SW480 (cell line): ENCODE measurements around the gene ENPP7.

Experiments used
- DNase-seq: peaks from one replicate; pipeline ENCODE4 v3.0.0-alpha.2; 2016; ENCODE audit warnings: low spot score

The ENPP7 gene

DNA sequence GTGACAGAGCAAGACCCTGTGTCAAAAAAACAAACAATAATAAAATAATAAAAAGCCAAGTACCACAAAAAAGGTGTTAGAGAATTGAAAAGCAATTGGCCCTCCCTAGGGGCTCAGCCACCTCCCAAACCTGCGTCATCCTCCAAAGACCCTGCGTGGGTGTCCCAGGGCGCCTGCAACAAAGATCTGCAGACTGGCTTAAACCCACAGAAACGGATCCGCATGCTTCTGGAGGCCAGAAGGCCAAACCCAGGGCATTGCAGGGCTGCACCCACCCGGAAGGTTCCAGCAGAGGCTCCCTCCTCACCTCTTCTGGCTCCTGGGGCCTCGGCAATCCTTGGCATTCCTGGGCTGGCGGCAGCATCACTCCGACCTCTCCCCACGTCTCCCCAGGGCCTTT lies 1.5 kb downstream of the ENPP7 start:
- no peak for DNase-seq

DNA sequence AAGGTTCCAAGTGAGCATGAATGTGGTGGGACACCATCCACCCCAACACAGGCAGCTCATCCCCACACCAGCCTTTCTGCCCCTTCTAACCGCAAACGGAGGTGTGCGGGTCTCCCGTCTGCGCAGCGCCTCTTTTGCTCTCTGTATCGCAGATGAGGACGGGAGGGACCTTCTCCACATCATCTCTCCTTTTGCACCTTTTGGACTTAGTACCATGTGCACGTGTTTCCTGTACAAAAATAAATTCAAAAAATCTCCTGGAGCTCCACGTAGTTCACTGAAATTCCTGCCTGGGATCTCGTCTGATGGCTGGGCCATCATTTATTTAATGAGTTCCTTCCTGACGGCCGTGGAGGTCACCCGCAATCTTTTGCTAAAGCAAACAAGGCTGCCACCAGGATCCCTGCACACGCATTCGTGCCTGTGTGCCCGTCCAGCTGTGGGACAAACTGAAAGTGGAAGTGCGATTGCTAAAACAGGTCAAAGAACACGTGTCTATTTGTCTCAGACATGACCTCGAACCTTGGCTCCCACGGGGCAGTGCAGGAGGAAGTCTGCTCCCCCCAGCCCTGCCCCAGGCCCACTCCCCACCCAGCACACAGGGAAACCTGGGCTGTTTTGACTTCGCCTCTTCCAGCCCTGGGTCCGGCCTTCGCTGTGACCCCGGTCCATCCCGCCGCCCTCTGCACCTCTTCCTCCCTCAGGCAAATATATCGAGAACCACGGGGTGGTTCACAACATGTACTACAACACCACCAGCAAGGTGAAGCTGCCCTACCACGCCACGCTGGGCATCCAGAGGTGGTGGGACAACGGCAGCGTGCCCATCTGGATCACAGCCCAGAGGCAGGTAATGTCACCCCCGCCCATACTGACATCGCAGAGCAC lies 2.3 kb downstream of the ENPP7 start:
- no peak for DNase-seq

- no peak for DNase-seq
These were observed 2.9 kb downstream of the ENPP7 start for GRCh38 chr17:79733692-79734070.

DNA sequence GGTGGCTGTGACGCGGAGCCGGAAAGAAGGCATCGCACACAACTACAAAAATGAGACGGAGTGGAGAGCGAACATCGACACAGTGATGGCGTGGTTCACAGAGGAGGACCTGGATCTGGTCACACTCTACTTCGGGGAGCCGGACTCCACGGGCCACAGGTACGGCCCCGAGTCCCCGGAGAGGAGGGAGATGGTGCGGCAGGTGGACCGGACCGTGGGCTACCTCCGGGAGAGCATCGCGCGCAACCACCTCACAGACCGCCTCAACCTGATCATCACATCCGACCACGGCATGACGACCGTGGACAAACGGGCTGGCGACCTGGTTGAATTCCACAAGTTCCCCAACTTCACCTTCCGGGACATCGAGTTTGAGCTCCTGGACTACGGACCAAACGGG lies 4.4 kb downstream of the ENPP7 start:
- no peak for DNase-seq

- DNase-seq, result no peak
These were observed 6.5 kb downstream of the ENPP7 start for GRCh38 chr17:79737046-79737921.

DNA sequence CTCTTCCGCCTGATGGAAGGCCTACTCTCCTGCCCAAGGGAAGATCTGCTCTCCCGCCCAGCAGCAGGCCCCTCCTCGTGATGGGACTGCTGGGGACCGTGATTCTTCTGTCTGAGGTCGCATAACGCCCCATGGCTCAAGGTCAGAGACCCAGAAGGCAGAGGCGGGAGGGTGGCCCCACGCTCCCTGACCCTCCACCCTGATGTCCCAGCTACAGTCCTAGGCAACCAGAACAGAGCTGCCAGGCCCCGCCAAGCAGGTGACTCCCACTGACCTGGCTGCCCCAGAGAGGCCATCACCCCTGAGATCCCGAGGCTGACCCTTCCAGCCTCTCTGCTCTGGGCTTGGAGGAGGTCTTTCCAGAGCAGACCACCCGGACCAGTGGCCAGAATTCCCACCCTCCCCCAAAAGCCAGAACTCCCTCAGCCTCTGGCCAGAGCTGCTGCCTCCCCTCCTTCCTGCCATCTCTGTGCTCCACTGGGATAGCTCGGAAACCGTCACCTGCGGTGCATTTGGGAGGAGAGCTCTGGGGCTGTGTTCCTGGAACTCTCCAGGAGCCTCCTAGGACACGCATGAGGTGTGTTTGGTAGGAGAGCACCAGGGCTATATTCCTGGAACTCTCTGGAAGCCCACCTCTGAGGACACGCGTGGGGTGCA lies 7.3 kb downstream of the ENPP7 start:
- no peak for DNase-seq

- DNase-seq, result no peak
These were observed 7.9 kb downstream of the ENPP7 start for GRCh38 chr17:79738643-79739042.

DNA sequence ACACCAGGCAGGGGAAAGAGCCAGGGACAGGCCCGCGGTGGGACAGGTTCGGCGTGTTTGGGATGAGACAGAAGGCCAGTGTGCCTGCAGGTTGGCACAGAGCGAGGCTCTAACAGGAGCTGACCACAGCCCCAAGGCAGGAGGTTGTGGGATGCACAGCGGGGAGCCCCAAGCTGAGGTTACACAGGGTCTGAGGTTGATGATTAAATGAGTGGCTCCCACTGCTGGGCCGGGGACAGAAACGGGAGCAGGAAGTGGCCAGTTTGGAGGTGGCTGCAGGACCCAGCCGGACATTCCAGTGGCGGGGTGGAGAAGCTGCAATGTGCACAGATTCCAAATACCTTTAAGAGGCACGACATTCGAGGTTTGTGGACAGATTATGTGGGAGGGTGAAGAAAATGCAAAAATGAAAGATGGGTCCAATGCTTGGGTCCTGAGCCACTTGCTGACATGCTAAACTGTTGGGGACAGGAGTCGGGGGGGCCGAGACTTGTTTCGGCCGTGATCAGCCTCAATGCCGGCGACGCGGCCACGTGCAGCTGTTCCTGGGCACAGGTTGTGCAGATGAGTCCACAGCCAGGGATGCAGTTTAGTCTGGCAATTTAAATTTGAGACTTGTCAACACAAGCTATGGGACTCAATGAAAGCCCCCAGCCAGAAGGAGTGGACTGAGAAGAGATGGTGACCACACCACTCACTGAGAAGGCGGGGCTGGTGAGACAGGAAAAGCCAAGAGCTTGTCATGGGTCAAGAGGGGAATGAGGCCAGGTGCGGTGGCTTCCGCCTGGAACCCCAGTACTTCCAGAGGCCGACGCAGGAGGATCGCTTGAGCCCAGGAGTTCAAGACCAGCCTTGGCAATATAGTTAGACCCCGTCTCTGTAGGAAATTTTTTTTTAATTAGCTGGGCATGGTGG lies 8.7 kb downstream of the ENPP7 start:
- peak; percentile 85 for DNase-seq

- no peak for DNase-seq
These were observed 9.7 kb downstream of the ENPP7 start for GRCh38 chr17:79740413-79740812.

DNA sequence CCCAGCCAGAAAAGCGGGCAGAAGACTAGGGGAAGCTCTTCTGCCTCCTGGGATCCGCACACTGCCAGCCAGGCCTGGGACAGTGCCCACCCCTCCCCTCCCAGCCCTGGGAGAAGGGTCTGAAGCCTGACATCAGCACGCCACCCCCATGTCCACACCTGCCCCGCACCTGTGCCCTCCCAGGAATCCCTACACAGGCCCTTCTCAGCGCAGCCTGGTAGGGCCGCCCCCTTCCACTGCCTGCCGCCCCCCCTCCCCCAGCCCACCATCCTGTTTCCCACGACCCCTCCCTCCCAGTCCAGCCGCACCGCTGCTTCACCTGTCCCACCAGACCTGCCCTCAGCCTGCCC lies 10.6 kb downstream of the ENPP7 start:
- DNase-seq, result no peak

DNA sequence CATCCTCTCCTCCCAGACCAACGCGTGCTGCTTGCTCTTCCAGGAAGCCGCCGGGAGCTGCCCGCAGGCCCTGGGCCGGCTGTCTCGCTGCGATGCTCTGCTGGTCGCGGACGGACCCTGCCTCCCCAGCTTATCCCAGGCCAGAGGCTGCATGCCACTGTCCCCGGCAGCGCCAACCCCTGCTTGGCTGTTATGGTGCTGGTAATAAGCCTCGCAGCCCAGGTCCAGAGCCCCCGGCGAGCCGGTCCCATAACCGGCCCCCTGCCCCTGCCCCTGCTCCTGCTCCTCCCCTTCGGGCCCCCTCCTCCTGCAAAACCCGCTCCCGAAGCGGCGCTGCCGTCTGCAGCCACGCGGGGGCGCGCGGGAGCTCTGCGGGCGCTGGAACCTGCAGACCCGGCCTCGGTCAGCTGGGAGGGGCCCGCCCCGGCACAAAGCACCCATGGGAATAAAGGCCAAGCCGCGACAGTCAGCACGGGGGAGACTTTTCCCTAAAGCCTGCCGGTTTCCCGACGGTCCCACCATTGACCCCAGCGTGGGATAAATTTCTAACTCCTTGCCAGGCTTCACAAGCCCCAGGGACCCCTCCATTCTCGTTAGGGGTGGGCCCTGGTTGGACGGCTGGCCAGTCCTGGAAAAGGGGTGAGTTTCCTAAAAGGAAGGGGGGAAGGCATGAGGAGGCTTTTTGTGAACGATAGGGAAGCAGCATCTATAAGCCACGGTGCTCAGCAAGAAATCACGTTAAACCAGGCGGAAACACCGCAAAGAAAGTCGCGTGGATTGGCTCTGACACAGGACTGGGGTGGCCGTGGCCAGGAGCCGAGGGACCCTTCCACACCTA lies 11.2 kb downstream of the ENPP7 start:
- peak; percentile 60 for DNase-seq

DNA sequence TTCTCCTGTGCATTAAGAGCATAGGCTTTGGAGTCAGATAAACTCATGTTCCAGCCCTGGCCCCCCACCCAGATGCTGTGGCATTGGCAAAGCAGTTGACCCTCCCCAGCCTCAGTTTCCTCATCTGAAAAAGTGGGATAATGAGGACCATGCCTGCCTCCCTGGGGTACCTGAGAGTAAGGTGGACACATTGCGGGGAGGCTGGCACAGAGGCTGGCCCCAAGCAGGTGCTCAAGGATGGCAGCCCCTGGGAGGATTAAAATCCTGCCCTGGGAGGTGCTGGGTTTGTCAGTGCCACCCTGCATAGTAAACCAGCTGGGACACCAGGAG lies 11.8 kb downstream of the ENPP7 start:
- no peak for DNase-seq

DNA sequence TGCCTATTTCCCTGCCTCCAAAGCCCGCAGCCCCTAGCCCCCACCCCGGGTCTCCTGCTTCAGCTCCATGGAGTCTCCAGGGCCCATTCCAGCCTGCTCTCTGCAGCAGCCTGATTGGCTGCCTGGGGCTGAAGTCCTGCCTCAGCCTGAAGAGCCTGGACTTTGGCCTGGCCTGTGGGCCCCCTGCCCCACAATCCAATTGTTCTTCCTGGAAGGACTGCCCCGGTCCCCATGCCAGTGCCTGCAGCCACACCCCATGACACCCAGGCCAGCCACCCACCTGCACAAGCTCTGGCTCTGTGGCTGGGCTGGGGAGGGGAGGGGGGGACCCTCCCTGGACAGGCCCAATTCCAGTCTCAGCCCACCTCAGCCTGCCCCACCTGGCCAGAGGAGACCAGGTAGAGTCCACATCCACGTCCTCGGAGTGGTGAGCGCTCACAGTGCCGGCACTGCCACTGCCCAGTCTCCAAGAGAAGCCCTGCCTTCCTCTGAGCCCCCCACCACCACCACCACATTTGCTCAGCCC lies 12.3 kb downstream of the ENPP7 start:
- no peak for DNase-seq

DNA sequence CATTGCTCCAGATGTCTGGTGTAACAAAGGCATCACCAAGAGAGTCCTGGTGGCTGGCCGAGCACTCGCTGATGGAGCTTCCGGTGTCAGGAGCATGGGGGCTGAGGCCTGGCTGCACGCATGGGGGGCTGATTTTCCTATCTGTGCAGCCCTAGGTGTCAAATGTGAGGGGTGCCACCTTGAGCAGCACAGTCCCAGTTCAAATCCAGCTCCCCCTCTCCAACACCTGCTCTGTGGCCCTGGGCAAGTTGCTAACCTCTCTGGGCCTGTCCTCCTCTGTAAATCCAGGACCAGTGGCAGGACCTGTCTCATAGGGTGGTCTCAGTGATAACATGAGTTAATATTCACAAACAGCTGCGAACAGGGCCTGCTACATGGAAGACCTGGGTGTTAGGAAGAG lies 12.9 kb downstream of the ENPP7 start:
- DNase-seq, result no peak

DNA sequence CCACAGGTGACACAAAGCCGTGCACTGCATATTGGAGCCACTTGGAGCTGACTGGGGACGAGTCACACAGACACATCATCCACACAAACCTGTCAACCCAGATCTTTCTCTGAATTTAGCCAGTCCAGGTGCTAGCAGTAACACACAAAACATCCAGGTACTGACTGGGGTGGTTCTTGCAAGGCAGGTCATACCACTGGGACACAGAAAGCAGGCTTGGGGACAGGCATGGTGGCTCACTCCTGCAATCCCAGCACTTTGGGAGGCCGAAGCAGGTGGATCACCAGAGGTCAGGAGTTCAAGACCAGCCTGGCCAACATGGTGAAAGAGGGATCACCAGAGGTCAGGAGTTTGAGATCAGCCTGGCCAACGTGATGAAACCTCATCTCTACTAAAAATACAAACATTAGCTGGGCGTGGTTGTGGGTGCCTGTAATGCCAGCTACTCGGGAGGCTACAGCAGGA lies 14.9 kb downstream of the ENPP7 start:
- peak; percentile 25 for DNase-seq

GRCh38 chr17:79746889-79747507 lies 16.3 kb downstream of the ENPP7 start:
- no peak for DNase-seq

- DNase-seq, result no peak
These were observed 17.0 kb downstream of the ENPP7 start for GRCh38 chr17:79747508-79748294.

- no peak for DNase-seq
These were observed 17.8 kb downstream of the ENPP7 start for GRCh38 chr17:79748295-79749099.
